Testis (tissue), 3 donors: ENCODE measurements around the gene SH3RF3. TPM values are rescaled to one million over a fixed set of nuclear protein-coding genes. Genes with fewer than 3 reads are reported as not detected.

ENCODE experiments used
- DNase-seq: peaks from one replicate; pipeline ENCODE4 v3.0.0-alpha.2; 2019
- H3K27ac ChIP-seq, 2 donors: fragments of 200-600 bp; sonication (generic); one replicate each; pipeline ENCODE4 v1.5.1; 2019
- H3K27me3 ChIP-seq: fragments of 200-600 bp; sonication (generic); one replicate; pipeline ENCODE4 v1.5.1; 2019
- H3K36me3 ChIP-seq: fragments of 200-600 bp; sonication (generic); one replicate; pipeline ENCODE4 v1.5.1; 2017; ENCODE audit warnings: low read depth; ENCODE audit errors: missing control alignments
- H3K4me1 ChIP-seq: fragments of 200-600 bp; sonication (generic); one replicate; pipeline ENCODE4 v1.5.1; 2019
- H3K4me3 ChIP-seq, 2 donors: fragments of 200-600 bp; sonication (generic); one replicate each; pipeline ENCODE4 v1.5.1; 2017 to 2019
- H3K9me3 ChIP-seq: fragments of 200-600 bp; sonication (generic); one replicate; pipeline ENCODE4 v1.5.1; 2017
- POLR2A ChIP-seq: fragments of 450-650 bp; IDR thresholded peaks from one replicate; pipeline ENCODE4 v1.6.1; 2017; ENCODE audit warnings: antibody characterized with exemption, mild to moderate bottlenecking, moderate library complexity
- WGBS, 2 donors: methylation state at CpG; one replicate each; pipeline ENCODE4 v1.1.5; 2018; 5-methylcytosine and 5-hydroxymethylcytosine counted together
- intact Hi-C: fragments of 100-400 bp; cut with DNase I; formaldehyde crosslinking; loops from one replicate; pipeline ENCODE4 v1.15.1; 2023; ENCODE audit warnings: low total_unique reads
- polyA plus RNA-seq: library from polyadenylated mRNA; stranded (reverse); fragments of 350-450 nt; fragmentation: Illumina TruSeq; extraction: RNeasy Lipid Tissue Mini Kit (QIAGEN cat#74804); gene quantifications from one replicate; pipeline ENCODE4 v1.2.3, GENCODE V29; 2014; ENCODE audit warnings: low read depth, low replicate concordance; ENCODE audit not compliant: insufficient read depth
- total RNA-seq, 2 donors: library from RNA; depleted of rRNA; stranded (reverse); fragments of >200 nt; gene quantifications; one replicate each; pipeline ENCODE4 v1.2.3, GENCODE V29; 2016
- TF ChIP-seq, protein P1 (sequence below), 3 experiments: fragments of 450-650 bp in 2 of 3; fragments of 200-600 bp in 1 of 3; sonication (generic) in 1 of 3; IDR thresholded peaks; one replicate each; pipeline ENCODE4 v1.5.1; 2016 to 2019; ENCODE audit warnings: antibody characterized with exemption in 3 of 3, mild to moderate bottlenecking in 2 of 3, moderate library complexity in 1 of 3

The SH3RF3 gene
- total and polyA plus RNA-seq, 3 donors from 2014 or later, result 9.3 to 20.1 (median 16.5) TPM

DNA sequence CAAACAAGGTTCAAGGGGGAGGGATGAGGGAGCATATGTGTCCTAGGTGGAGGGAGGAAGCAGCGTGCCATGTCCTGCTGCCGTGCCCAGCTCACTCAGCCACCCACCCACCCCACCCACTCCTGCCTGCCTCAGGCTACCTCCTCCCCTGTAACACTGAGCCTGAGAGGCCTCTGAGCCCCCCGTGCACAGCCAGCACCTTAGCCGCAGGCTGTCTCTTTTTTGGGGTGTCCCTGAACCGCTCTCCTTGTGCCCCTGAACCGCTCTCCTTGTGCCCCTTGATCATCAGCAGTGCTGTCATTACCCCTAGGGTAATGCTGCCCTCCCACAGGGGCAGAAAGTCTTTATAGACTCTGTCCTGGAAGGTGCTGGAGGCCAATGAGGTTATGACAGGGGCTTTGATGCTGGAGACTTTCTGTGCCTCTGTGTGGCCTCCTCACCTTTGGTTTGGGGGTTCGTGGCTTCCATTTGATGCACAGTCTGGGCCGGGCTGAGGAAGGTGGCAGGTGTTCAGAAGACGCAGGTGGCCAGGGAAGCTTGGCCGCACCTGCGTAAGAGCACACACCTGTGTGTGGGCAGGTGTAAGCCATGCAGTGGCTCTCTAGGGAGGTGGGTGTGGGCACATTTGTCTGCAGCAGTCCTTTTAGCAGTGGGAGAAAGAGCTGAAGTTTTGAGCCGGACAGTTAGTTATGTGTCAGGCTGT, 344.8 kb downstream of the SH3RF3 start:
- H3K4me3 ChIP-seq, result no peak overlapping the region
- WGBS, 2 donors, result 96 to 97% methylated on average over 10 to 12 of the region's 12 CpGs
- no peaks in the 10 kb centered on the region for H3K36me3 ChIP-seq
- TF ChIP-seq POLR2A, result no peak
- TF ChIP-seq, protein P1, sequence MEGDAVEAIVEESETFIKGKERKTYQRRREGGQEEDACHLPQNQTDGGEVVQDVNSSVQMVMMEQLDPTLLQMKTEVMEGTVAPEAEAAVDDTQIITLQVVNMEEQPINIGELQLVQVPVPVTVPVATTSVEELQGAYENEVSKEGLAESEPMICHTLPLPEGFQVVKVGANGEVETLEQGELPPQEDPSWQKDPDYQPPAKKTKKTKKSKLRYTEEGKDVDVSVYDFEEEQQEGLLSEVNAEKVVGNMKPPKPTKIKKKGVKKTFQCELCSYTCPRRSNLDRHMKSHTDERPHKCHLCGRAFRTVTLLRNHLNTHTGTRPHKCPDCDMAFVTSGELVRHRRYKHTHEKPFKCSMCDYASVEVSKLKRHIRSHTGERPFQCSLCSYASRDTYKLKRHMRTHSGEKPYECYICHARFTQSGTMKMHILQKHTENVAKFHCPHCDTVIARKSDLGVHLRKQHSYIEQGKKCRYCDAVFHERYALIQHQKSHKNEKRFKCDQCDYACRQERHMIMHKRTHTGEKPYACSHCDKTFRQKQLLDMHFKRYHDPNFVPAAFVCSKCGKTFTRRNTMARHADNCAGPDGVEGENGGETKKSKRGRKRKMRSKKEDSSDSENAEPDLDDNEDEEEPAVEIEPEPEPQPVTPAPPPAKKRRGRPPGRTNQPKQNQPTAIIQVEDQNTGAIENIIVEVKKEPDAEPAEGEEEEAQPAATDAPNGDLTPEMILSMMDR (IDR thresholded peaks at IDR 0.05), result no peak
- intact Hi-C loops, result no loop called here
- H3K9me3 ChIP-seq, result no peaks in the 10 kb centered on the region
- no peaks in the 10 kb centered on the region for H3K4me1 ChIP-seq
- no peak for DNase-seq
- H3K27ac ChIP-seq, result no peak overlapping the region
- no peaks in the 10 kb centered on the region for H3K27me3 ChIP-seq

DNA sequence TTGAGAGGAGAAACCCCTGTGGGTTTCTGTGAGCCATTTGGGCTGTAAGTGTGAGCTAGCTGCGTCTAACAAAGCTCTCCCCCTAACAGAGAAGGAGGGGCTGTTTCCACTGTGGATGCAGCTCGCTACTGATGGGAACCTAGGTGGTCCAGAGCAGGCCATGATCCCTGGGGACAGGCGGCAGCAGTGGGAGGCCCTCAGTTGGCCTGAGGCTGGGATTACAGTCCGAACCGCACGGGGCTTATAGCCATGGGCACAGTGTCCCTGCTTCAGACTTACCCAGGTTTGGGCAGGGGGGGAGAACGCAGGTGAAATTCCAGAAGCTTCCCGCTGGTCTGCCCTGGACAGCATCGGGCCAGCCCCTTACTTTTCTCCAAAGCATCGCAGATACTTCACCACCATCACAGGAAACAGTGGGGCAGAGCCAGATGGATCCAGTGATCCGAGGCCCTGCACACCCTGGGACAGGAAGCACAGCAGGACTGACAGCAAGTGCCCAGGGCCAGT, 345.4 kb downstream of the SH3RF3 start:
- no peaks in the 10 kb centered on the region for H3K4me1 ChIP-seq
- H3K27ac ChIP-seq, result no peak overlapping the region
- TF ChIP-seq POLR2A, result no peak
- TF ChIP-seq, protein P1 (IDR thresholded peaks at IDR 0.05), result no peak
- no peak for DNase-seq
- H3K9me3 ChIP-seq, result no peaks in the 10 kb centered on the region
- H3K27me3 ChIP-seq, result no peaks in the 10 kb centered on the region
- H3K36me3 ChIP-seq, result no peaks in the 10 kb centered on the region
- no peak overlapping the region for H3K4me3 ChIP-seq
- WGBS, 2 donors, result 71 to 87% methylated on average over 1 to 11 of the region's 11 CpGs
- intact Hi-C loops, result no loop called here

DNA sequence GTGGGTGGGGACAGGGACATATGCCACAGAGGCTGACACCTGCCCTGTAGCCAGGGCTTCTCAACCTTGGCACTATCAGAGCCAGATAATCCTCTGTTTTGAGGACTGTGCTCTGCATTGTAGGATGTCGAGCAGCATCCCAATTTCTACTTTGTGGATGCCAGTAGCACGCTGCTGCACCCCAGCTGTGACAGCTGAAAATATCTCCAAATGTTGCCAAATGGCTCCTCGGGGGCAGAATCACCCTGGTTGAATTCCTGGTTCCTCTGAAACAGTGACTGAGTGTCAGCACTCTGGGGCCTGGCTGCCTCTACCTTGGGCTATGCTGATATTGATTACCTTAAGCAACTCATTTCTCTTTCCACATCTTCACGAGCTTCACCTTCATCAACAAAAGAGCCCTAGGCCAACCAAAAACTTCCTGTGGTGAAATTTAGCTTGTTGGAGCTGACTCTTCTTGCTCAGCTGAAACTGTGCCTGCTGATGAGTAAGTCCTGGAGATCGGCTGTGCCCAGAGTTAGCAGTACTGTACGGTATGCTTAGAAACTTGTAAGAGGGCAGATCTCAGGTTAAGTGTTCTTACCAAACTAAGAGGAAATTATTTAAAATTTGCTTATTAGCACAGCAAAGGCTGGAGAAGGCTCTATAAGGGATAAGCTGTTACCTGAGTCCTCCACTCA, 346.7 kb downstream of the SH3RF3 start:
- Histone ChIP-seq H3K4me3 (no peak overlapping the region), H3K27me3 (no peaks in the 10 kb centered on the region), H3K36me3 (no peaks in the 10 kb centered on the region), H3K9me3 (no peaks in the 10 kb centered on the region), H3K4me1 (no peaks in the 10 kb centered on the region), H3K27ac (no peak overlapping the region)
- 75 to 89% methylated on average over 6 of the region's 6 CpGs for WGBS, 2 donors
- DNase-seq, result no peak
- intact Hi-C loops, result no loop called here
- no peak for TF ChIP-seq POLR2A
- TF ChIP-seq, protein P1 (IDR thresholded peaks at IDR 0.05), result no peak

DNA sequence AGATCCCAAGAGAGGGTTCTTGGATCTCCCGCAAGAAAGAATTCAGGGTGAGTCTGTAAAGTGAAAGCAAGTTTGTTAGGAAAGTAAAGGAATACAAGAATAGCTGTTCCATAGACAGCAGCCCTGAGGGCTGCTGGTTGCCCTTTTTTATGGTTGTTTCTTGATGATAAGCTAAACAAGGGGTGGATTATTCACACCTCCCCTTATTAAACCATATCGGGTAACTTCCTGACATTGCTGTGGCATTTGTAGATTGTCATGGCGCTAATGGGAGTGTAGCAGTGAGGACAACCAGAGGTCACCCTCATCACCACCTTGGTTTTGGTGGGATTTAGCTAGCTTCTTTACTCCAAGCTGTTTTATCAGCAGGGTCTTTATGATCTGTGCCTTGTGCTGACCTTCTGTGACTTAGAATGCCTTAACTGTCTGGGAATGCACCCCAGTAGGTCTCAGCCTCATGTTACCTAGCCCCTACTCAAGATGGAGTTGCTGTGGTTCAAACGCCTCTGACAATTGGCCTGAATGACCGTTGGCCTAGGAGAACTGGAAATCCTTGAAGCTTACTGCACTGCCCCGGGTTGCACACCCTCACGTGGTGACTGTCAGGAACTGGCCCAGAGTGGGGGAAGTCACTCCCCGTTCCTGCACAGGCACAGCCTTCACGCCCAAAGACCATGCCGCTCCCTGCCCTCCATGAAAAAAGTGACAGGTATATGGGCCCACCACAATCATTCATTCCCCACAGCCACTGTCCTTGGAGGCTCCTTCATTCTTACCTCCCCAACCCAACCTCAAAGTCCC, 347.8 kb downstream of the SH3RF3 start:
- Histone ChIP-seq H3K9me3 (no peaks in the 10 kb centered on the region), H3K36me3 (no peaks in the 10 kb centered on the region), H3K4me1 (no peaks in the 10 kb centered on the region), H3K27ac (no peak overlapping the region), H3K27me3 (no peaks in the 10 kb centered on the region), H3K4me3 (no peak overlapping the region)
- WGBS, 2 donors, result 88 to 92% methylated on average over 9 to 10 of the region's 10 CpGs
- TF ChIP-seq POLR2A, result no peak
- TF ChIP-seq, protein P1 (IDR thresholded peaks at IDR 0.05), result no peak
- DNase-seq, result no peak
- intact Hi-C loops, result no loop called here
